H54 (cell line): ENCODE data around the gene IST1.

Experiments
- DNase-seq: peaks from one replicate; pipeline ENCODE4 v3.0.0; 2011; ENCODE audit warnings: low spot score, mixed read lengths; ENCODE audit not compliant: insufficient read length
- FAIRE-seq: peaks from 3 replicates; lab custom pipeline; 2011; peaks lifted over from hg19 to GRCh38; lab: Jason Lieb, UNC
- POLR2A ChIP-seq: IDR thresholded peaks from 2 replicates; pipeline ENCODE4 v1.6.1; 2011; ENCODE audit warnings: low read depth, mild to moderate bottlenecking, low read length

IST1 gene

GRCh38 chr16:71974068-71974818 is 78.9 kb downstream of the IST1 start:
- DNase-seq (no peak), FAIRE-seq (no peak)
- TF ChIP-seq POLR2A, result no peak
